Measurements from ENCODE around the gene GGN. TPM values are rescaled to one million over a fixed set of nuclear protein-coding genes. Genes with fewer than 3 reads are reported as not detected.

Gene GGN
- total RNA-seq, 2 experiments from 2014 or later = not detected

- TF ChIP-seq CTCF (IDR thresholded peaks at IDR 0.05) = no peak
- Mint-ChIP-seq H3K27me3 (peaks cover 25% of the 10 kb centered on the region), H3K36me3 (ENCODE audit: low read depth) (peaks cover 17% of the 10 kb centered on the region), H3K27ac (no peak within 1 kb of the TSS), H3K4me3 (peak within 1 kb of the TSS; percentile 68), H3K9me3 (no peaks in the 10 kb centered on the region), H3K4me1 (ENCODE audit: low read depth) (peaks cover 21% of the 10 kb centered on the region)
- no peak for DNase-seq
- ChIA-PET POLR2A (interaction anchor here (1.5 to 5.4 kb wide), 2 partner anchors 11 to 13 kb away, joined by 5 to 40 read pairs; partner anchors contain the start of gene PSMD8), CTCF (interaction anchor here (1.3 to 1.7 kb wide), 3 partner anchors 13 to 144 kb away, joined by 4 to 14 read pairs (median 8); partner anchors contain the start of gene FAM98C)
- ATAC-seq = no peak
- intact Hi-C loops (cut with micrococcal nuclease) = no loop called here
These were observed 691 bp upstream of the GGN start, which contains the start of gene SPRED3 for GRCh38 chr19:38388349-38389100. TSS of gene SPRED3 (plus strand) at chr19:38388697. CDS start at chr19:38390303, 1,606 bp downstream.

GRCh38 chr19:38386971-38387549 is 774 bp downstream of the GGN start:
- no peak for TF ChIP-seq CTCF (IDR thresholded peaks at IDR 0.05)
- CTCF ChIA-PET = interaction anchor here (0.8 to 1.7 kb wide), 5 partner anchors 12 to 232 kb away, joined by 3 to 14 read pairs (median 4); partner anchors contain the start of genes EIF3K and FAM98C
- no peak for DNase-seq

GRCh38 chr19:38386300-38386970 is 1.4 kb downstream of the GGN start:
- CTCF ChIA-PET = interaction anchor here (1.7 kb wide), 1 partner anchor 17 kb away, joined by 14 read pairs; the partner anchor contains the start of gene FAM98C
- no peaks in the 10 kb centered on the region for H3K9me3 Mint-ChIP-seq
- no peak overlapping the region for H3K27ac Mint-ChIP-seq
- no peak for ATAC-seq
- no peak for DNase-seq
- no peak overlapping the region for H3K4me3 Mint-ChIP-seq
- intact Hi-C loops (cut with micrococcal nuclease) = no loop called here
- POLR2A ChIA-PET = interaction anchor here (0.5 to 5.4 kb wide), 4 partner anchors 9 to 263 kb away, joined by 3 to 40 read pairs (median 5); partner anchors contain the start of gene PSMD8
- peaks cover 20% of the 10 kb centered on the region for H3K4me1 Mint-ChIP-seq (ENCODE audit: low read depth)
- H3K27me3 Mint-ChIP-seq = peaks cover 22% of the 10 kb centered on the region
- peaks cover 37% of the 10 kb centered on the region for H3K36me3 Mint-ChIP-seq (ENCODE audit: low read depth)
- TF ChIP-seq CTCF (IDR thresholded peaks at IDR 0.05) = no peak

More at GRCh38 chr19:38386971-38387549, 774 bp downstream of the GGN start:
- Mint-ChIP-seq H3K4me1 (ENCODE audit: low read depth) (peaks cover 20% of the 10 kb centered on the region), H3K27ac (no peak overlapping the region), H3K9me3 (no peaks in the 10 kb centered on the region), H3K27me3 (peaks cover 25% of the 10 kb centered on the region), H3K4me3 (peak overlapping the region; percentile 40), H3K36me3 (ENCODE audit: low read depth) (peaks cover 31% of the 10 kb centered on the region)
- POLR2A ChIA-PET = interaction anchor here (0.6 to 5.4 kb wide), 2 partner anchors 12 to 263 kb away, joined by 3 to 40 read pairs; partner anchors contain the start of gene PSMD8
- no peak for ATAC-seq
- intact Hi-C loops (cut with micrococcal nuclease) = no loop called here

- ATAC-seq (no peak), DNase-seq (peak; percentile 43)
- peaks cover 20% of the 10 kb centered on the region for H3K4me1 Mint-ChIP-seq (ENCODE audit: low read depth)
- ChIA-PET POLR2A (interaction anchor here (0.5 to 5.4 kb wide), 3 partner anchors 9 to 38 kb away, joined by 3 to 40 read pairs (median 7); partner anchors contain the start of gene PSMD8), CTCF (interaction anchor here (1.9 kb wide), 1 partner anchor 152 kb away, joined by 6 read pairs; no protein-coding TSS in a partner anchor)
- H3K36me3 Mint-ChIP-seq (ENCODE audit: low read depth) = peaks cover 43% of the 10 kb centered on the region
- H3K9me3 Mint-ChIP-seq = no peaks in the 10 kb centered on the region
- H3K27me3 Mint-ChIP-seq = peaks cover 18% of the 10 kb centered on the region
- intact Hi-C loops (cut with micrococcal nuclease) = no loop called here
- no peak for TF ChIP-seq CTCF (IDR thresholded peaks at IDR 0.05)
- no peak overlapping the region for H3K4me3 Mint-ChIP-seq
- H3K27ac Mint-ChIP-seq = no peak overlapping the region
These were observed 2.0 kb downstream of the GGN start for GRCh38 chr19:38385804-38386257.
